K562 (cell line): Measurements from ENCODE around the gene PSAP. TPM values are rescaled to one million over a fixed set of nuclear protein-coding genes. Genes with fewer than 3 reads are reported as not detected.

ENCODE experiments used
- CREM ChIP-seq: IDR thresholded peaks from 2 replicates; pipeline ENCODE4 v1.6.1; 2014; ENCODE audit warnings: antibody characterized with exemption, low read depth
- EGR1 ChIP-seq: fragments of 450-650 bp; conservative IDR thresholded peaks from 2 replicates; pipeline ENCODE4 v1.6.1; 2017; ENCODE audit warnings: mild to moderate bottlenecking
- ELF4 ChIP-seq: fragments of 450-650 bp; formaldehyde crosslinking; IDR thresholded peaks from 2 replicates; pipeline ENCODE4 v1.4.0; 2022; ENCODE audit warnings: missing genetic modification characterization
- ERF ChIP-seq: fragments of 450-650 bp; formaldehyde crosslinking; IDR thresholded peaks from 2 replicates; pipeline ENCODE4 v1.4.0; 2020; ENCODE audit warnings: mild to moderate bottlenecking, mixed read lengths
- ETV5 ChIP-seq: sonication (generic); formaldehyde crosslinking; IDR thresholded peaks from 2 replicates; pipeline ENCODE4 v1.4.0; 2020; ENCODE audit warnings: low read depth, mild to moderate bottlenecking, missing genetic modification reagents
- GTF2E2 ChIP-seq: fragments of 200-800 bp; sonication (Bioruptor generic); IDR thresholded peaks from 2 replicates; pipeline ENCODE4 v1.6.1; 2016; ENCODE audit warnings: missing genetic modification characterization, missing compliant biosample characterization
- HDGF ChIP-seq: fragments of 450-650 bp; IDR thresholded peaks from 2 replicates; pipeline ENCODE4 v1.6.1; 2016
- KDM5B ChIP-seq: fragments of 200-600 bp; sonication (generic); IDR thresholded peaks from 2 replicates; pipeline ENCODE4 v1.6.1; 2012; ENCODE audit warnings: low read depth, mild to moderate bottlenecking, moderate library complexity, low read length, control low read depth, inconsistent platforms; ENCODE audit not compliant: insufficient replicate concordance
- LCOR ChIP-seq: sonication (generic); formaldehyde crosslinking; IDR thresholded peaks from 2 replicates; pipeline ENCODE4 v1.8.0; 2022; ENCODE audit warnings: mild to moderate bottlenecking, missing genetic modification reagents
- MAFG ChIP-seq: fragments of 450-650 bp; conservative IDR thresholded peaks from 2 replicates; pipeline ENCODE4 v1.6.1; 2016; ENCODE audit warnings: missing genetic modification characterization, missing compliant biosample characterization
- MEIS2 ChIP-seq: fragments of 450-650 bp; IDR thresholded peaks from 2 replicates; pipeline ENCODE4 v1.6.1; 2014; ENCODE audit warnings: mild to moderate bottlenecking; ENCODE audit not compliant: partially characterized antibody
- MYC ChIP-seq, 2 experiments: fragments of 250-450 bp in 1 of 2; sonication (Bioruptor Pico) in 1 of 2; IDR thresholded peaks; 2 replicates each; pipeline versions ENCODE4 v1.5.1 to v1.6.1; 2012 to 2021; ENCODE audit warnings: low read depth in 2 of 2, borderline replicate concordance in 1 of 2, improper control_type of control experiment in 1 of 2, low read length in 1 of 2, mild to moderate bottlenecking in 1 of 2, moderate library complexity in 1 of 2
- NR1H2 ChIP-seq: sonication (generic); formaldehyde crosslinking; IDR thresholded peaks from 2 replicates; pipeline ENCODE4 v1.4.0; 2020; ENCODE audit warnings: mild to moderate bottlenecking, missing genetic modification reagents
- PHF8 ChIP-seq: fragments of 200-600 bp; sonication (generic); IDR thresholded peaks from 2 replicates; pipeline ENCODE4 v1.6.1; 2012; ENCODE audit warnings: mixed run types, mild to moderate bottlenecking, inconsistent platforms, low read length, moderate library complexity, borderline replicate concordance
- POLR2H ChIP-seq: IDR thresholded peaks from 2 replicates; pipeline ENCODE4 v1.6.1; 2016; ENCODE audit warnings: missing genetic modification characterization, low read depth, mild to moderate bottlenecking, control low read depth, missing compliant biosample characterization, moderate library complexity
- RBM15 ChIP-seq: fragments of 200-400 bp; formaldehyde crosslinking; IDR thresholded peaks from 2 replicates; pipeline ENCODE4 v1.6.1; 2018; ENCODE audit warnings: mild to moderate bottlenecking, low read length, moderate library complexity; ENCODE audit not compliant: insufficient read depth
- SLC30A9 ChIP-seq: fragments of 250-450 bp; sonication (Bioruptor Pico); IDR thresholded peaks from 2 replicates; pipeline ENCODE4 v1.8.0; 2022; ENCODE audit warnings: mild to moderate bottlenecking, moderate library complexity
- TARDBP ChIP-seq: fragments of 450-650 bp; IDR thresholded peaks from 2 replicates; pipeline ENCODE4 v1.6.1; 2016
- ZNF212 ChIP-seq: fragments of 450-650 bp; formaldehyde crosslinking; IDR thresholded peaks from 2 replicates; pipeline ENCODE4 v1.4.0; 2020; ENCODE audit warnings: mild to moderate bottlenecking
- ZNF644 ChIP-seq: fragments of 200-800 bp; sonication (Bioruptor generic); IDR thresholded peaks from 2 replicates; pipeline ENCODE4 v1.6.1; 2016; ENCODE audit warnings: low read depth, missing genetic modification characterization, missing compliant biosample characterization
- polyA plus RNA-seq, 8 experiments: library from polyadenylated mRNA; depleted of rRNA in 4 of 8; stranded (reverse) in 5 of 8; unstranded in 3 of 8; fragments of >200 nt; fragmentation: Nextera tagmentation in 2 of 8; fragmentation: Illumina TruSeq in 1 of 8; extraction: Ambion mirVana in 2 of 8; extraction: Trizol in 1 of 8; gene quantifications; 2 replicates each; pipeline versions ENCODE4 v1.2.1 to v1.2.3, GENCODE V29; 2011 to 2014; ENCODE audit warnings: inconsistent platforms in 1 of 8, missing spikeins in 1 of 8
- total RNA-seq, 7 experiments: library from RNA; depleted of rRNA in 6 of 7; stranded (reverse); fragments of >200 nt in 6 of 7; fragmentation: Illumina TruSeq in 2 of 7; extraction: Trizol in 2 of 7; gene quantifications; 2 replicates each; pipeline versions ENCODE4 v1.2.1 to v1.2.3, GENCODE V29; 2011 to 2021; ENCODE audit warnings: low replicate concordance in 1 of 7
- TF ChIP-seq, protein P1 (sequence below): sonication (generic); formaldehyde crosslinking; IDR thresholded peaks from 2 replicates; pipeline ENCODE4 v1.8.1; 2023; ENCODE audit warnings: mild to moderate bottlenecking, missing genetic modification reagents
- TF ChIP-seq, protein P2 (sequence below): sonication (generic); formaldehyde crosslinking; IDR thresholded peaks from 2 replicates; pipeline ENCODE4 v1.8.0; 2022; ENCODE audit warnings: mild to moderate bottlenecking, missing genetic modification reagents
- TF ChIP-seq, protein P3 (sequence below): IDR thresholded peaks from 2 replicates; pipeline ENCODE4 v1.6.1; 2014; ENCODE audit warnings: antibody characterized with exemption
- TF ChIP-seq, protein P4 (sequence below): sonication (generic); formaldehyde crosslinking; IDR thresholded peaks from 2 replicates; pipeline ENCODE4 v1.8.1; 2022; ENCODE audit warnings: missing genetic modification reagents

PSAP gene
- total and polyA plus RNA-seq, 9 of the 15 experiments (the other 6 are each of a cell fraction or from before 2014, with no cell fraction given): 245 to 700 (median 429) TPM

DNA sequence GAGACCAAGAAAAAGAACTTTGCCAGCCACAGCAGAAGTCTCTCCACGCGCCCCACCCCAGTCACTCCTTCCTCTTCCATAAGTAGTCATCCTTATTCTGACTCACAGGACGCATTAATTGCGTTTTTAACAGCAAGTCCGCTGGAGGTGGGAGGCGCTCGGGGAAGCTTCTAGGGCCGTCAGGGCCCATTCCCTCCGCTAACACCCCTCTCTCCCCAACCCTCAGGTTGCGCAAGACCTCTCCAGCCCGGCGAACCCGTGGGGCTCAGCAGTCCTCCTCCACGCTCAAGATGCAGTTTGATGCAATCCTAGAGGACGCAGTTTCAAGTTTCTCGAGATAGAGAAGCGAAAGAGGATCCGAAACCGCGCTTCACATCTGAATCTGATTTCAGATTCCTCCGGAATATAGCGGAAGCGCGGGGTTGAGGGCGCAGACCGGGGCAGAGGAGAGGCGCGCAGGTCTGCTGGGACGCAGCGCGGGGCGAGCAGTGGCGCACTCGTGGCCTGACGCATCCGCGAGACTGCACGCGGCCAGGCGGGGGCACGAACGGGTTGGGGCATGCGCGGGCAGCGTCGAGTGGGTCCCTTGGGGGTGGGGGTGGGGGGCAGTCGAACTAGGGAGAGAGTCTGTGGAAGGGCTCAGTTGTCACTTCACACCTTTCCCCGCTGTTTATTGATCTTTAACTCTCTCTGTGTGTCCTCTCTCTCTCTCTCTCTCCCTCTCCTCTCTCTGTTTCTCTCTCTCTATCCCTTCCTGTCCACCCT, 37.8 kb upstream of the PSAP start (continued):
- TF ChIP-seq, protein P1, sequence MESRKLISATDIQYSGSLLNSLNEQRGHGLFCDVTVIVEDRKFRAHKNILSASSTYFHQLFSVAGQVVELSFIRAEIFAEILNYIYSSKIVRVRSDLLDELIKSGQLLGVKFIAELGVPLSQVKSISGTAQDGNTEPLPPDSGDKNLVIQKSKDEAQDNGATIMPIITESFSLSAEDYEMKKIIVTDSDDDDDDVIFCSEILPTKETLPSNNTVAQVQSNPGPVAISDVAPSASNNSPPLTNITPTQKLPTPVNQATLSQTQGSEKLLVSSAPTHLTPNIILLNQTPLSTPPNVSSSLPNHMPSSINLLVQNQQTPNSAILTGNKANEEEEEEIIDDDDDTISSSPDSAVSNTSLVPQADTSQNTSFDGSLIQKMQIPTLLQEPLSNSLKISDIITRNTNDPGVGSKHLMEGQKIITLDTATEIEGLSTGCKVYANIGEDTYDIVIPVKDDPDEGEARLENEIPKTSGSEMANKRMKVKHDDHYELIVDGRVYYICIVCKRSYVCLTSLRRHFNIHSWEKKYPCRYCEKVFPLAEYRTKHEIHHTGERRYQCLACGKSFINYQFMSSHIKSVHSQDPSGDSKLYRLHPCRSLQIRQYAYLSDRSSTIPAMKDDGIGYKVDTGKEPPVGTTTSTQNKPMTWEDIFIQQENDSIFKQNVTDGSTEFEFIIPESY: peak; percentile 79; the same call in 1 of the 2 replicates
- TF ChIP-seq CREM: peak; percentile 60
- TF ChIP-seq RBM15: no peak
- peak; percentile 57; the same call in 1 of the 2 replicates for TF ChIP-seq ZNF644
- TF ChIP-seq MAFG (tag): no peak
- TF ChIP-seq ERF (CRISPR knock-in tag): no peak
- peak; percentile 90 for TF ChIP-seq LCOR
- TF ChIP-seq, protein P2, sequence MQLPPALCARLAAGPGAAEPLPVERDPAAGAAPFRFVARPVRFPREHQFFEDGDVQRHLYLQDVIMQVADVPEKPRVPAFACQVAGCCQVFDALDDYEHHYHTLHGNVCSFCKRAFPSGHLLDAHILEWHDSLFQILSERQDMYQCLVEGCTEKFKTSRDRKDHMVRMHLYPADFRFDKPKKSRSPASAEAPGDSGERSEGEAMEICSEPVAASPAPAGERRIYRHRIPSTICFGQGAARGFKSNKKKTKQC (CRISPR knock-in tag): peak; percentile 89
- TF ChIP-seq MYC (IDR thresholded peaks at IDR 0.05; ENCODE audit: low read depth, low read length): peak; percentile 90
- peak; percentile 63; the same call in 1 of the 2 replicates for TF ChIP-seq MYC (CRISPR knock-in tag; IDR thresholded peaks at IDR 0.05; ENCODE audit: borderline replicate concordance, low read depth)
- no peak for TF ChIP-seq NR1H2 (CRISPR knock-in tag)
- peak; percentile 11 for TF ChIP-seq MEIS2
- TF ChIP-seq POLR2H (tag): peak; percentile 73
- peak; percentile 37; the same call in 1 of the 2 replicates for TF ChIP-seq TARDBP
- TF ChIP-seq, protein P3, sequence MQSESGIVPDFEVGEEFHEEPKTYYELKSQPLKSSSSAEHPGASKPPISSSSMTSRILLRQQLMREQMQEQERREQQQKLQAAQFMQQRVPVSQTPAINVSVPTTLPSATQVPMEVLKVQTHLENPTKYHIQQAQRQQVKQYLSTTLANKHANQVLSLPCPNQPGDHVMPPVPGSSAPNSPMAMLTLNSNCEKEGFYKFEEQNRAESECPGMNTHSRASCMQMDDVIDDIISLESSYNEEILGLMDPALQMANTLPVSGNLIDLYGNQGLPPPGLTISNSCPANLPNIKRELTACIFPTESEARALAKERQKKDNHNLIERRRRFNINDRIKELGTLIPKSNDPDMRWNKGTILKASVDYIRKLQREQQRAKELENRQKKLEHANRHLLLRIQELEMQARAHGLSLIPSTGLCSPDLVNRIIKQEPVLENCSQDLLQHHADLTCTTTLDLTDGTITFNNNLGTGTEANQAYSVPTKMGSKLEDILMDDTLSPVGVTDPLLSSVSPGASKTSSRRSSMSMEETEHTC: no peak
- no peak for TF ChIP-seq SLC30A9 (CRISPR knock-in tag)
- TF ChIP-seq GTF2E2 (tag): peak; percentile 83; the same call in 1 of the 2 replicates
- TF ChIP-seq HDGF: no peak
- TF ChIP-seq, protein P4, sequence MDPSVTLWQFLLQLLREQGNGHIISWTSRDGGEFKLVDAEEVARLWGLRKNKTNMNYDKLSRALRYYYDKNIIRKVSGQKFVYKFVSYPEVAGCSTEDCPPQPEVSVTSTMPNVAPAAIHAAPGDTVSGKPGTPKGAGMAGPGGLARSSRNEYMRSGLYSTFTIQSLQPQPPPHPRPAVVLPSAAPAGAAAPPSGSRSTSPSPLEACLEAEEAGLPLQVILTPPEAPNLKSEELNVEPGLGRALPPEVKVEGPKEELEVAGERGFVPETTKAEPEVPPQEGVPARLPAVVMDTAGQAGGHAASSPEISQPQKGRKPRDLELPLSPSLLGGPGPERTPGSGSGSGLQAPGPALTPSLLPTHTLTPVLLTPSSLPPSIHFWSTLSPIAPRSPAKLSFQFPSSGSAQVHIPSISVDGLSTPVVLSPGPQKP (CRISPR knock-in tag): no peak
- 0 out of 2 replicates have a peak, but pooled peaks have one; percentile 6 for TF ChIP-seq ELF4
- TF ChIP-seq ZNF212 (CRISPR knock-in tag): 0 out of 2 replicates have a peak, but pooled peaks have one; percentile 70
- TF ChIP-seq KDM5B: no peak
- peak; percentile 63; the same call in 1 of the 2 replicates for TF ChIP-seq PHF8
- TF ChIP-seq EGR1: peak; percentile 21; the same call in 1 of the 2 replicates
- peak; percentile 53; the same call in 1 of the 2 replicates for TF ChIP-seq ETV5
